HEK293T (cell line): ENCODE data around the gene EPS8L2.

Experiments
- ARNT ChIP-seq: fragments of 450-650 bp; IDR thresholded peaks from 2 replicates; pipeline ENCODE4 v1.6.1; 2017; ENCODE audit warnings: mild to moderate bottlenecking
- BHLHE40 ChIP-seq: fragments of 450-650 bp; IDR thresholded peaks from 2 replicates; pipeline ENCODE4 v1.6.1; 2016; ENCODE audit warnings: mild to moderate bottlenecking, moderate library complexity, borderline replicate concordance
- ELF4 ChIP-seq: fragments of 450-650 bp; IDR thresholded peaks from 2 replicates; pipeline ENCODE4 v1.6.1; 2017; ENCODE audit warnings: antibody characterized with exemption
- FOXA1 ChIP-seq: fragments of 450-650 bp; IDR thresholded peaks from 2 replicates; pipeline ENCODE4 v1.6.1; 2016; ENCODE audit warnings: mild to moderate bottlenecking
- HDGF ChIP-seq: fragments of 450-650 bp; IDR thresholded peaks from 2 replicates; pipeline ENCODE4 v1.6.1; 2017; ENCODE audit warnings: antibody characterized with exemption, borderline replicate concordance
- LEF1 ChIP-seq: fragments of 450-650 bp; IDR thresholded peaks from 2 replicates; pipeline ENCODE4 v1.6.1; 2017; ENCODE audit warnings: mild to moderate bottlenecking, borderline replicate concordance
- SP1 ChIP-seq: fragments of 450-650 bp; IDR thresholded peaks from 2 replicates; pipeline ENCODE4 v1.6.1; 2017
- SUZ12 ChIP-seq: fragments of 450-650 bp; IDR thresholded peaks from 2 replicates; pipeline ENCODE4 v1.6.1; 2016; ENCODE audit warnings: mild to moderate bottlenecking
- TARDBP ChIP-seq: fragments of 450-650 bp; IDR thresholded peaks from 2 replicates; pipeline ENCODE4 v1.6.1; 2016

GRCh38 chr11:696955-697491 lies 9.0 kb upstream of the EPS8L2 start:
- TF ChIP-seq BHLHE40 (no peak), SUZ12 (no peak), ELF4 (no peak), HDGF (no peak), SP1 (no peak), ARNT (no peak), LEF1 (no peak), FOXA1 (no peak), TARDBP (no peak)
